Gastroesophageal sphincter (tissue), 4 donors: ENCODE measurements around the gene RALGPS1. TPM values are rescaled to one million over a fixed set of nuclear protein-coding genes. Genes with fewer than 3 reads are reported as not detected.

Source experiments
- ATAC-seq: fragments of 150-250 bp; one replicate; pipeline ENCODE4 v1.9.1; 2016; ENCODE audit warnings: mild to moderate bottlenecking, moderate library complexity
- H3K27ac ChIP-seq, 4 donors: fragments of 200-600 bp; sonication (generic) in 3 of 4; 1 replicate in 3 of 4; 2 replicates in 1 of 4; pipeline ENCODE4 v1.5.1; 2016 to 2019
- H3K27me3 ChIP-seq: fragments of 200-600 bp; sonication (generic); one replicate; pipeline ENCODE4 v1.5.1; 2019
- H3K36me3 ChIP-seq, 2 donors: fragments of 200-600 bp; sonication (generic); one replicate each; pipeline ENCODE4 v1.5.1; 2019; ENCODE audit warnings: control low read depth in 1 of 2
- H3K4me1 ChIP-seq, 3 donors: fragments of 200-600 bp; sonication (generic); 1 replicate in 2 of 3; 2 replicates in 1 of 3; pipeline ENCODE4 v1.5.1; 2016 to 2019; ENCODE audit warnings: control low read depth in 2 of 3
- H3K4me3 ChIP-seq, 2 donors: fragments of 200-600 bp; sonication (generic); one replicate each; pipeline ENCODE4 v1.5.1; 2019; ENCODE audit warnings: mild to moderate bottlenecking in 1 of 2, moderate library complexity in 1 of 2
- H3K9me3 ChIP-seq, 3 donors: fragments of 200-600 bp; sonication (generic); one replicate each; pipeline ENCODE4 v1.5.1; 2017 to 2019; ENCODE audit warnings: control low read depth in 2 of 3
- CTCF ChIP-seq, 4 experiments: fragments of 200-600 bp in 2 of 4; fragments of 450-650 bp in 2 of 4; sonication (generic) in 1 of 4; IDR thresholded peaks; one replicate each; pipeline ENCODE4 v1.5.1; 2017 to 2019; ENCODE audit warnings: antibody characterized with exemption in 4 of 4, mild to moderate bottlenecking in 2 of 4, moderate library complexity in 2 of 4
- EP300 ChIP-seq: sonication (generic); formaldehyde crosslinking; IDR thresholded peaks from one replicate; pipeline ENCODE4 v1.6.1; 2017; ENCODE audit warnings: antibody characterized with exemption, mild to moderate bottlenecking
- POLR2A ChIP-seq, 2 donors: fragments of 450-650 bp; IDR thresholded peaks; one replicate each; pipeline ENCODE4 v1.6.1; 2017; ENCODE audit warnings: antibody characterized with exemption in 2 of 2, mild to moderate bottlenecking in 2 of 2, moderate library complexity in 1 of 2
- POLR2AphosphoS5 ChIP-seq: sonication (generic); formaldehyde crosslinking; IDR thresholded peaks from one replicate; pipeline ENCODE4 v1.6.1; 2017; ENCODE audit warnings: antibody characterized with exemption
- WGBS, 2 donors: methylation state at CpG; one replicate each; pipeline ENCODE4 v1.1.5; 2018; ENCODE audit warnings: low coverage in 1 of 2; 5-methylcytosine and 5-hydroxymethylcytosine counted together
- total RNA-seq, 4 donors: library from RNA; depleted of rRNA; stranded (reverse); fragments of >200 nt; gene quantifications; one replicate each; pipeline ENCODE4 v1.1.0, GENCODE V29; 2016

The RALGPS1 gene
- total RNA-seq, 4 donors from 2014 or later, result 5.9 to 17.4 (median 11.3) TPM

DNA sequence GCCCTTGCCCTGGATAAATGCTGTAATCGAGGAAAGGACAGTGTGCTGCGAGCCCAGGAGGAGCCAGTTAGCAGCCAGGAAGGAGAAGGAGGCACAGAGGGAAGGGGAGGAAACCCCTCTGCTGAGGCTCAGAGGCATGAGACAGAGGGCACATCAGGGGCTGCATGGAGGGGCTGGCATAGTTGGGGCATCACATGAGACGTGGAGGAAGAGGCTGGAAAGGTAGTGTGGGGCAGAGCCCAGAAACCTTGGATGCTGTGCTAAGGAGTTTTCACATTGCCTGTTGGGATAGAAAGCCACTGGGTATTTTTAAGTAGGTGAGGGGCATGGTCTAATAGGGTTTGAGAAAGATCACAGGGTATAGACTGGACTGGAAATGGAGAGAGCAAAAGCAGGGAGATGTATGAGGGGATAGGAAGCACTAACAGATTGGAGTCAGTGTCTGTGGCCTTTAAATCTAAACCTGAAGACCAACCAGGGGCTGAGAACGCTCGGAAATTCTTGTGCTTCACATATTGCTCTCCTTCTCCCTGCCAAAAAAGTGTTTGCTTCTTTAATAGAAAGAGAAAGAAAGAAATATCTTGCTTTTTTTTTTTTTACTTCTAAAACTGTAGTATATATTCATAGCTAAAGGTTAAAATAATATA, 240.9 kb downstream of the RALGPS1 start:
- H3K27me3 ChIP-seq, result no peaks in the 10 kb centered on the region
- peak overlapping the region in 3 of 4 donors; percentile 62 to 76 (median 75) for H3K27ac ChIP-seq
- 56 to 61% methylated on average over 3 to 4 of the region's 5 CpGs for WGBS, 2 donors
- no peak overlapping the region for H3K4me3 ChIP-seq
- ATAC-seq, result no peak
- H3K9me3 ChIP-seq, result no peaks in the 10 kb centered on the region
- TF ChIP-seq POLR2AphosphoS5 (no peak), EP300 (no peak), POLR2A (IDR thresholded peaks at IDR 0.05) (no peak), CTCF (IDR thresholded peaks at IDR 0.05) (no peak)
- H3K36me3 ChIP-seq, result no peaks in the 10 kb centered on the region
- peaks cover 0 to 40% (median 11%) of the 10 kb centered on the region in 3 donors for H3K4me1 ChIP-seq

DNA sequence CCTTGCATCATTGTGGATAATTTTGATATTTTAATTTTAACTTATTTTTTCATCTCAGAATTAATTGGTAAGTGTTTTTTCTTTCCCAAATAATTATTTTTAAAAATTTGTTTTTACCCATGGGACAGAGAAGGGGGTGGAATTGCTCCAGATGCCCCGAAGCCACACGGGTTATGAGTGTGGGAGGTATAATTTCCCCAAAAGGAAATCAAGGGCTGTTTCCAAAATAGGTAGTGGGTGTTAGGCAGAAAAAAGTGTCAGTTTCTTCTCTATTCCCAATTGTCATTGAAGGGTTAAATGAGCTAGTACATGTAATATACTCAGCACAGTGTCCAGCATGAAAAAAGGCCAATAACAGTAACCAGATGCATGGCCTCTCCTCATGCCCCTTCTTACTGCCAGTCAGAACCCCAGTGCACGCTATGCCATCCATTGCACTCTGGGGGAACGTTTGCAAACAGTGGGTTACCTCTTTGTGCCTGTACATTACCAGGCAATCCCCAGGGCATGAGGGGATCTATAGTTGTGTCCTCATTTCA, 244.3 kb downstream of the RALGPS1 start:
- 80 to 92% methylated on average over 3 to 4 of the region's 4 CpGs for WGBS, 2 donors

GRCh38 chr9:127159325-127159801, 244.8 kb downstream of the RALGPS1 start:
- peaks cover 0 to 44% (median 5%) of the 10 kb centered on the region in 3 donors for H3K4me1 ChIP-seq
- peak; percentile 60 for ATAC-seq
- H3K27ac ChIP-seq, result peak overlapping the region in 3 of 4 donors; percentile 16 to 42 (median 17)
- TF ChIP-seq POLR2A (IDR thresholded peaks at IDR 0.05) (no peak), CTCF (IDR thresholded peaks at IDR 0.05) (peak in 2 of 4 experiments; percentile 25 to 39), EP300 (no peak), POLR2AphosphoS5 (peak; percentile 61)
- no peaks in the 10 kb centered on the region for H3K9me3 ChIP-seq
- 36% methylated on average over 2 of the region's 5 CpGs; no CpG with 5 or more reads in 1 of the 2 donors for WGBS, 2 donors
- H3K36me3 ChIP-seq, result no peaks in the 10 kb centered on the region
- no peak overlapping the region for H3K4me3 ChIP-seq
- H3K27me3 ChIP-seq, result no peaks in the 10 kb centered on the region

More for the DNA sequence above, 244.3 kb downstream of the RALGPS1 start:
- ATAC-seq, result no peak
- Histone ChIP-seq H3K36me3 (no peaks in the 10 kb centered on the region), H3K9me3 (no peaks in the 10 kb centered on the region), H3K27ac (peak overlapping the region in 3 of 4 donors; percentile 16 to 42 (median 17)), H3K4me3 (no peak overlapping the region), H3K4me1 (peaks cover 0 to 49% (median 10%) of the 10 kb centered on the region in 3 donors), H3K27me3 (no peaks in the 10 kb centered on the region)
- TF ChIP-seq CTCF (IDR thresholded peaks at IDR 0.05), result no peak
- no peak for TF ChIP-seq POLR2A (IDR thresholded peaks at IDR 0.05)
- no peak for TF ChIP-seq POLR2AphosphoS5
- TF ChIP-seq EP300, result no peak

GRCh38 chr9:127159949-127160610, 245.5 kb downstream of the RALGPS1 start:
- H3K4me3 ChIP-seq, result no peak overlapping the region
- peaks cover 0 to 37% (median 3%) of the 10 kb centered on the region in 3 donors for H3K4me1 ChIP-seq
- no peaks in the 10 kb centered on the region for H3K9me3 ChIP-seq
- H3K27ac ChIP-seq, result peak overlapping the region in 3 of 4 donors; percentile 16 to 42 (median 17)
- TF ChIP-seq POLR2AphosphoS5 (no peak), EP300 (no peak), POLR2A (IDR thresholded peaks at IDR 0.05) (no peak), CTCF (IDR thresholded peaks at IDR 0.05) (no peak)
- ATAC-seq, result no peak
- WGBS, 2 donors, result 61 to 86% methylated on average over 2 to 5 of the region's 10 CpGs
- H3K36me3 ChIP-seq, result no peaks in the 10 kb centered on the region
- no peaks in the 10 kb centered on the region for H3K27me3 ChIP-seq
